CD8-positive, alpha-beta memory T cell (primary cell): ENCODE measurements around the gene PCDH1. TPM values are rescaled to one million over a fixed set of nuclear protein-coding genes. Genes with fewer than 3 reads are reported as not detected.
"Not testable (repeated sequence)": the region's sequence is repeated elsewhere in the genome, so short reads cannot be mapped to it uniquely, and the experiment has no call there.

Source experiments
- CTCF ChIA-PET: fragments of 350-600 bp; sonication (Branson Sonifier 250); formaldehyde crosslinking; loops from one replicate; lab custom pipeline; 2021; ENCODE audit warnings: antibody characterized with exemption; lab: Charles Lee
- POLR2A ChIA-PET: fragments of 350-600 bp; sonication (Branson Sonifier 250); formaldehyde crosslinking; loops from one replicate; lab custom pipeline; 2021; ENCODE audit warnings: antibody characterized with exemption; lab: Charles Lee
- DNase-seq, 5 donors: peaks; one replicate each; pipeline versions ENCODE4 v3.0.0 to v3.0.0-alpha.2; 2020 to 2022; ENCODE audit warnings: mixed read lengths in 1 of 5
- H3K27ac ChIP-seq: one replicate; pipeline ENCODE4 v1.7.0; 2013; ENCODE audit warnings: low read depth, mild to moderate bottlenecking, low read length, moderate library complexity
- H3K27me3 ChIP-seq: 2 replicates; pipeline ENCODE4 v1.7.0; 2013; ENCODE audit warnings: low read length, mild to moderate bottlenecking; ENCODE audit not compliant: insufficient read depth, poor library complexity, severe bottlenecking
- H3K36me3 ChIP-seq: 2 replicates; pipeline ENCODE4 v1.7.0; 2013; ENCODE audit warnings: mild to moderate bottlenecking, low read length, moderate library complexity; ENCODE audit not compliant: insufficient read depth
- H3K4me1 ChIP-seq: 2 replicates; pipeline ENCODE4 v1.7.0; 2013; ENCODE audit warnings: mild to moderate bottlenecking, low read length, moderate library complexity; ENCODE audit not compliant: insufficient read depth
- H3K4me3 ChIP-seq: 2 replicates; pipeline ENCODE4 v1.7.0; 2013; ENCODE audit warnings: mild to moderate bottlenecking, low read length
- H3K9me3 ChIP-seq: 2 replicates; pipeline ENCODE4 v1.7.0; 2013; ENCODE audit warnings: mild to moderate bottlenecking, low read length
- H3K27ac Mint-ChIP-seq, 8 donors: one replicate each; pipeline ENCODE4 v1.8.0; 2020 to 2021; ENCODE audit warnings: mixed read lengths in 8 of 8, mild to moderate bottlenecking in 6 of 8, inconsistent platforms in 3 of 8, moderate library complexity in 3 of 8
- H3K27me3 Mint-ChIP-seq, 2 donors: one replicate each; pipeline ENCODE4 v1.8.0; 2020 to 2021; ENCODE audit warnings: mixed read lengths in 2 of 2, mild to moderate bottlenecking in 1 of 2, moderate library complexity in 1 of 2
- H3K36me3 Mint-ChIP-seq, 3 donors: one replicate each; pipeline ENCODE4 v1.8.0; 2020 to 2021; ENCODE audit warnings: mixed read lengths in 3 of 3, inconsistent platforms in 1 of 3, mild to moderate bottlenecking in 1 of 3
- H3K4me1 Mint-ChIP-seq, 3 donors: one replicate each; pipeline ENCODE4 v1.8.0; 2020 to 2021; ENCODE audit warnings: mixed read lengths in 3 of 3, inconsistent platforms in 1 of 3, mild to moderate bottlenecking in 1 of 3
- H3K4me3 Mint-ChIP-seq, 7 donors: one replicate each; pipeline ENCODE4 v1.8.0; 2020 to 2021; ENCODE audit warnings: mixed read lengths in 7 of 7, mild to moderate bottlenecking in 6 of 7, moderate library complexity in 4 of 7, inconsistent platforms in 2 of 7
- H3K9me3 Mint-ChIP-seq, 5 donors: one replicate each; pipeline ENCODE4 v1.8.0; 2020 to 2022; ENCODE audit warnings: mixed read lengths in 5 of 5, mild to moderate bottlenecking in 3 of 5, moderate library complexity in 2 of 5, inconsistent platforms in 1 of 5
- polyA plus RNA-seq: library from polyadenylated mRNA; unstranded; fragments of 300-500 nt; fragmentation: Illumina TruSeq; gene quantifications from one replicate; pipeline ENCODE4 v1.2.3, GENCODE V29; 2021
- total RNA-seq, 2 experiments: library from RNA; stranded (reverse); gene quantifications; one replicate each; pipeline ENCODE4 v1.2.3, GENCODE V29; 2021

Gene PCDH1
- total RNA-seq, result not detected
- polyA plus RNA-seq, result 0.54 TPM

GRCh38 chr5:141878186-141878710, at the start of gene PCDH1:
Gene PCDH1, minus strand, starts transcription at chr5:141878410. Its CDS starts 148 bp downstream, at chr5:141878262.
- H3K27me3 Mint-ChIP-seq, result peaks cover 69 to 78% of the 10 kb centered on the region in 2 donors

GRCh38 chr5:141926434-141926833, 48.2 kb upstream of the PCDH1 start:
- CTCF ChIA-PET, result interaction anchor here (0.9 to 1.4 kb wide), 3 partner anchors 11 to 47 kb away, joined by 3 to 7 read pairs (median 4); partner anchors contain the start of gene PCDH1
- Histone ChIP-seq H3K4me1 (peaks cover 15% of the 10 kb centered on the region), H3K9me3 (no peaks in the 10 kb centered on the region), H3K4me3 (no peak overlapping the region), H3K27me3 (no peaks in the 10 kb centered on the region), H3K36me3 (peaks cover 49% of the 10 kb centered on the region), H3K27ac (no peak overlapping the region)
- Mint-ChIP-seq H3K36me3 (peaks cover 14 to 70% (median 30%) of the 10 kb centered on the region in 3 donors), H3K4me1 (peaks cover 21 to 50% (median 41%) of the 10 kb centered on the region in 3 donors), H3K27ac (peak overlapping the region in 3 of 8 donors; percentile 56 to 91 (median 80)), H3K27me3 (no peaks in the 10 kb centered on the region), H3K9me3 (no peaks in the 10 kb centered on the region), H3K4me3 (peak overlapping the region in 1 of 7 donors; percentile 31)
- DNase-seq, result no peak
- POLR2A ChIA-PET, result no interaction called here

More at GRCh38 chr5:141878186-141878710, at the start of gene PCDH1:
- no peaks in the 10 kb centered on the region for H3K9me3 Mint-ChIP-seq
- peaks cover 22 to 36% (median 28%) of the 10 kb centered on the region in 3 donors for H3K4me1 Mint-ChIP-seq
- CTCF ChIA-PET, result interaction anchor here (0.9 to 9.0 kb wide), 37 partner anchors 9 to 311 kb away, joined by 3 to 184 read pairs (median 6); partner anchors contain the start of genes ARAP3, DELE1, FCHSD1 and RNF14
- H3K4me3 ChIP-seq, result peak within 1 kb of the TSS; percentile 75
- no peaks in the 10 kb centered on the region for H3K9me3 ChIP-seq
- DNase-seq, result peak in 1 of 5 donors; percentile 20
- peak within 1 kb of the TSS; percentile 77 to 89 (median 83) for H3K4me3 Mint-ChIP-seq
- H3K27ac ChIP-seq, result no peak within 1 kb of the TSS
- H3K4me1 ChIP-seq, result peaks cover 27% of the 10 kb centered on the region
- H3K36me3 Mint-ChIP-seq, result no peaks in the 10 kb centered on the region
- POLR2A ChIA-PET, result interaction anchor here (0.8 to 3.8 kb wide), 6 partner anchors 80 to 195 kb away, joined by 3 to 21 read pairs (median 4); partner anchors contain the start of gene PCDH12
- no peaks in the 10 kb centered on the region for H3K36me3 ChIP-seq
- peak within 1 kb of the TSS in 6 of 8 donors; percentile 13 to 87 (median 58) for H3K27ac Mint-ChIP-seq
- H3K27me3 ChIP-seq, result peaks cover 75% of the 10 kb centered on the region

- Mint-ChIP-seq H3K9me3 (no peaks in the 10 kb centered on the region), H3K4me1 (peaks cover 16 to 47% (median 37%) of the 10 kb centered on the region in 3 donors), H3K36me3 (peaks cover 5 to 42% (median 20%) of the 10 kb centered on the region in 3 donors), H3K27ac (peak within 1 kb of the TSS; percentile 92 to 99 (median 98)), H3K4me3 (peak within 1 kb of the TSS; percentile 80 to 98 (median 90)), H3K27me3 (no peaks in the 10 kb centered on the region)
- H3K4me3 ChIP-seq, result peak within 1 kb of the TSS; percentile 92
- H3K9me3 ChIP-seq, result no peaks in the 10 kb centered on the region
- ChIA-PET CTCF (interaction anchor here (0.7 to 3.0 kb wide), 9 partner anchors 37 to 276 kb away, joined by 3 to 18 read pairs (median 7); partner anchors contain the start of genes PCDH1 and RNF14), POLR2A (interaction anchor here (1.1 to 2.8 kb wide), 6 partner anchors 8 to 272 kb away, joined by 3 to 17 read pairs (median 8); partner anchors contain the start of genes FCHSD1, NDFIP1 and RNF14)
- H3K4me1 ChIP-seq, result peaks cover 15% of the 10 kb centered on the region
- DNase-seq, result peak; percentile 83 to 93 (median 88)
- H3K27ac ChIP-seq, result peak within 1 kb of the TSS; percentile 97
- no peaks in the 10 kb centered on the region for H3K27me3 ChIP-seq
- H3K36me3 ChIP-seq, result peaks cover 23% of the 10 kb centered on the region
These were observed 45.5 kb upstream of the PCDH1 start, which contains the start of gene DELE1 for GRCh38 chr5:141923448-141924313. Gene DELE1, plus strand, starts transcription at chr5:141923871. Its CDS starts 71 bp downstream, at chr5:141923942.

- CTCF ChIA-PET, result interaction anchor here (0.7 to 3.0 kb wide), 11 partner anchors 38 to 275 kb away, joined by 3 to 18 read pairs (median 5); partner anchors contain the start of genes PCDH1 and RNF14
- H3K9me3 Mint-ChIP-seq, result not testable (repeated sequence)
These were observed 44.7 kb upstream of the PCDH1 start for GRCh38 chr5:141922827-141923447.

GRCh38 chr5:141920771-141921170, 42.6 kb upstream of the PCDH1 start:
- Histone ChIP-seq H3K4me3 (no peak overlapping the region), H3K27ac (no peak overlapping the region), H3K27me3 (no peaks in the 10 kb centered on the region), H3K4me1 (peaks cover 15% of the 10 kb centered on the region), H3K36me3 (no peaks in the 10 kb centered on the region), H3K9me3 (no peaks in the 10 kb centered on the region)
- Mint-ChIP-seq H3K9me3 (no peaks in the 10 kb centered on the region), H3K27me3 (peaks cover 4 to 22% of the 10 kb centered on the region in 2 donors), H3K4me3 (peak overlapping the region in 1 of 7 donors; percentile 86), H3K27ac (peak overlapping the region in 2 of 8 donors; percentile 27 to 50), H3K4me1 (peaks cover 13 to 27% (median 23%) of the 10 kb centered on the region in 3 donors), H3K36me3 (peaks cover 0 to 14% (median 4%) of the 10 kb centered on the region in 3 donors)
- ChIA-PET POLR2A (no interaction called here), CTCF (no interaction called here)
- DNase-seq, result no peak

More at GRCh38 chr5:141922827-141923447, 44.7 kb upstream of the PCDH1 start:
- not testable (repeated sequence) for H3K27me3 ChIP-seq, H3K9me3 ChIP-seq, H3K27me3 Mint-ChIP-seq, DNase-seq
- Mint-ChIP-seq H3K36me3 (peaks cover 5 to 35% (median 17%) of the 10 kb centered on the region in 3 donors), H3K4me3 (peak overlapping the region; percentile 80 to 98 (median 90)), H3K4me1 (peaks cover 16 to 43% (median 37%) of the 10 kb centered on the region in 3 donors), H3K27ac (peak overlapping the region; percentile 92 to 99 (median 98))
- Histone ChIP-seq H3K4me1 (peaks cover 15% of the 10 kb centered on the region), H3K36me3 (peaks cover 16% of the 10 kb centered on the region), H3K4me3 (peak overlapping the region; percentile 92), H3K27ac (peak overlapping the region; percentile 97)
- POLR2A ChIA-PET, result interaction anchor here (1.0 to 2.8 kb wide), 8 partner anchors 9 to 272 kb away, joined by 3 to 17 read pairs (median 5); partner anchors contain the start of genes FCHSD1, NDFIP1 and RNF14

GRCh38 chr5:141919218-141920119, 41.3 kb upstream of the PCDH1 start:
- POLR2A ChIA-PET, result no interaction called here
- Mint-ChIP-seq H3K36me3 (peaks cover 0 to 8% (median 0%) of the 10 kb centered on the region in 3 donors), H3K27ac (no peak overlapping the region), H3K4me1 (peaks cover 12 to 26% (median 14%) of the 10 kb centered on the region in 3 donors), H3K4me3 (peak overlapping the region in 1 of 7 donors; percentile 35), H3K27me3 (peaks cover 11 to 35% of the 10 kb centered on the region in 2 donors), H3K9me3 (no peaks in the 10 kb centered on the region)
- no peaks in the 10 kb centered on the region for H3K36me3 ChIP-seq
- H3K4me3 ChIP-seq, result no peak overlapping the region
- peaks cover 14% of the 10 kb centered on the region for H3K4me1 ChIP-seq
- peaks cover 1% of the 10 kb centered on the region for H3K27me3 ChIP-seq
- no peak for DNase-seq
- H3K27ac ChIP-seq, result no peak overlapping the region
- CTCF ChIA-PET, result interaction anchor here (0.8 to 1.0 kb wide), 2 partner anchors 34 to 41 kb away, joined by 3 read pairs; no protein-coding TSS in a partner anchor
- H3K9me3 ChIP-seq, result no peaks in the 10 kb centered on the region
